Measurements from ENCODE around the gene TBRG1. TPM values are rescaled to one million over a fixed set of nuclear protein-coding genes. Genes with fewer than 3 reads are reported as not detected.
"Not testable (repeated sequence)": the region's sequence is repeated elsewhere in the genome, so short reads cannot be mapped to it uniquely, and the experiment has no call there.

TBRG1 gene
- polyA plus RNA-seq, 1 donor (not counting 4 experiments of a cell fraction or from before 2014, with no cell fraction given): 40.2 TPM

DNA sequence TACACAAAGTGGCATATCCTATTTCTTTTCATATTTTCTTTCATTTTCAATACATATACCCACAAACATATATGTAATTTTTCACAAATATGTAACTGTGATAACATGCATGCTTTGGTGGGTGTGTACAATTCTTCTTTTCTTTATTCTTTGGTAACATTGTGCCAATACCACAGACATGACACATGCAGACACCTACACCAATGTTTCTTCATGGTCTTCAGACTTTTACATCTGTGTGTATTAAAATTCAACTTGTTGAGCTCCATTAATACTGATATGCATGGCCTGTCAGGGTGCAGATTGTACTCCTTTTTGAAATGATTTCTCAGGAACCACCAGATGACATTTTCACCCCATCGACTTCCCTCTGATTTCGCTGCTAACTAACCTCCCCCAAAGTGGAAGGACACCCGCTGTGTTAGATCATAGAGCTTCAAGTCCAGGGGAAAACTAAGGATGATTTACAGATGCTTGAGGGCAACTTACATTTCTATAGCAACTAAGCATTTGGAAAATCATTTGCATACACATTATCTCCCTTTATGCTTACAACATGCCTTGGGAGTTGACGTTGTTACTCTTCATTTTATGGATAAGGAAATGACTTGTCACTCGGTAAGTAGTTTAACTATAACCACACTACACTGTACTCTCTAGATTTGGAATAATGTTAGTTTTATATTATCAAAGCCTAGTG is 21.9 kb upstream of the TBRG1 start:
- dilution Hi-C loops (cut with MboI; ENCODE audit: extremely low pct_ligation_motif_present, low sequenced_read_pairs): no loop called here
- no peak for FAIRE-seq

GRCh38 chr11:124602193-124602592 is 20.5 kb upstream of the TBRG1 start:
- Histone ChIP-seq H3K27ac (ENCODE audit: control insufficient read depth, insufficient read depth, low read length) (no peak overlapping the region), H3K4me3 (ENCODE audit: control insufficient read depth in 2 of 3, extremely low read depth in 1 of 3, insufficient read depth in 2 of 3, low read depth in 1 of 3, low read length in 3 of 3) (no peak overlapping the region), H3K9me1 (ENCODE audit: control insufficient read depth, extremely low read depth, insufficient read depth, low read length) (no peaks in the 10 kb centered on the region), H3K79me2 (ENCODE audit: control insufficient read depth, insufficient read depth, low read length) (no peaks in the 10 kb centered on the region), H3K36me3 (ENCODE audit: control insufficient read depth in 2 of 2, extremely low read depth in 1 of 2, insufficient read depth in 2 of 2, low read length in 2 of 2) (no peaks in the 10 kb centered on the region), H3K9ac (ENCODE audit: control insufficient read depth, extremely low read depth, insufficient read depth, low read length) (no peak overlapping the region), H2AFZ (ENCODE audit: control insufficient read depth, low read length) (no peak overlapping the region), H3K27me3 (ENCODE audit: control insufficient read depth, extremely low read depth, insufficient read depth, low read length) (peaks cover 4% of the 10 kb centered on the region), H3K9me3 (ENCODE audit: control insufficient read depth, low read depth, low read length) (no peaks in the 10 kb centered on the region), H3K4me2 (ENCODE audit: control insufficient read depth, extremely low read depth, insufficient read depth, low read depth, low read length) (no peak overlapping the region), H3K4me1 (ENCODE audit: control insufficient read depth, extremely low read depth, insufficient read depth, low read length) (no peaks in the 10 kb centered on the region), H4K20me1 (ENCODE audit: control insufficient read depth, extremely low read depth, insufficient read depth, low read length) (no peaks in the 10 kb centered on the region)
- FAIRE-seq (no peak), DNase-seq (ENCODE audit: low read depth, low spot score) (no peak)
- dilution Hi-C loops (cut with MboI; ENCODE audit: extremely low pct_ligation_motif_present, low sequenced_read_pairs): no loop called here
- no peak for TF ChIP-seq EZH2 (IDR thresholded peaks at IDR 0.05; ENCODE audit: low read length)
- TF ChIP-seq, protein P1, sequence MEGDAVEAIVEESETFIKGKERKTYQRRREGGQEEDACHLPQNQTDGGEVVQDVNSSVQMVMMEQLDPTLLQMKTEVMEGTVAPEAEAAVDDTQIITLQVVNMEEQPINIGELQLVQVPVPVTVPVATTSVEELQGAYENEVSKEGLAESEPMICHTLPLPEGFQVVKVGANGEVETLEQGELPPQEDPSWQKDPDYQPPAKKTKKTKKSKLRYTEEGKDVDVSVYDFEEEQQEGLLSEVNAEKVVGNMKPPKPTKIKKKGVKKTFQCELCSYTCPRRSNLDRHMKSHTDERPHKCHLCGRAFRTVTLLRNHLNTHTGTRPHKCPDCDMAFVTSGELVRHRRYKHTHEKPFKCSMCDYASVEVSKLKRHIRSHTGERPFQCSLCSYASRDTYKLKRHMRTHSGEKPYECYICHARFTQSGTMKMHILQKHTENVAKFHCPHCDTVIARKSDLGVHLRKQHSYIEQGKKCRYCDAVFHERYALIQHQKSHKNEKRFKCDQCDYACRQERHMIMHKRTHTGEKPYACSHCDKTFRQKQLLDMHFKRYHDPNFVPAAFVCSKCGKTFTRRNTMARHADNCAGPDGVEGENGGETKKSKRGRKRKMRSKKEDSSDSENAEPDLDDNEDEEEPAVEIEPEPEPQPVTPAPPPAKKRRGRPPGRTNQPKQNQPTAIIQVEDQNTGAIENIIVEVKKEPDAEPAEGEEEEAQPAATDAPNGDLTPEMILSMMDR (optimal IDR thresholded peaks at IDR 0.05 in 1 of 3, IDR thresholded peaks at IDR 0.05 in 1 of 3, conservative IDR thresholded peaks at IDR 0.05 in 1 of 3; ENCODE audit: extremely low read depth in 1 of 3, insufficient read depth in 2 of 3, low read length in 3 of 3): no peak

More for the DNA sequence above, 21.9 kb upstream of the TBRG1 start:
- no peak for DNase-seq (ENCODE audit: low read depth, low spot score)
- Histone ChIP-seq H3K27me3 (ENCODE audit: control insufficient read depth, extremely low read depth, insufficient read depth, low read length) (peaks cover 4% of the 10 kb centered on the region), H3K36me3 (ENCODE audit: control insufficient read depth in 2 of 2, extremely low read depth in 1 of 2, insufficient read depth in 2 of 2, low read length in 2 of 2) (no peaks in the 10 kb centered on the region), H2AFZ (ENCODE audit: control insufficient read depth, low read length) (no peak overlapping the region), H3K9me3 (ENCODE audit: control insufficient read depth, low read depth, low read length) (no peaks in the 10 kb centered on the region), H3K79me2 (ENCODE audit: control insufficient read depth, insufficient read depth, low read length) (no peaks in the 10 kb centered on the region), H3K4me3 (ENCODE audit: control insufficient read depth in 2 of 3, extremely low read depth in 1 of 3, insufficient read depth in 2 of 3, low read depth in 1 of 3, low read length in 3 of 3) (no peak overlapping the region), H3K9me1 (ENCODE audit: control insufficient read depth, extremely low read depth, insufficient read depth, low read length) (no peaks in the 10 kb centered on the region), H3K9ac (ENCODE audit: control insufficient read depth, extremely low read depth, insufficient read depth, low read length) (no peak overlapping the region), H3K27ac (ENCODE audit: control insufficient read depth, insufficient read depth, low read length) (no peak overlapping the region), H3K4me1 (ENCODE audit: control insufficient read depth, extremely low read depth, insufficient read depth, low read length) (no peaks in the 10 kb centered on the region), H3K4me2 (ENCODE audit: control insufficient read depth, extremely low read depth, insufficient read depth, low read depth, low read length) (no peak overlapping the region), H4K20me1 (ENCODE audit: control insufficient read depth, extremely low read depth, insufficient read depth, low read length) (no peaks in the 10 kb centered on the region)
- TF ChIP-seq EZH2 (IDR thresholded peaks at IDR 0.05; ENCODE audit: low read length): no peak
- TF ChIP-seq, protein P1 (optimal IDR thresholded peaks at IDR 0.05 in 1 of 3, IDR thresholded peaks at IDR 0.05 in 1 of 3, conservative IDR thresholded peaks at IDR 0.05 in 1 of 3; ENCODE audit: extremely low read depth in 1 of 3, insufficient read depth in 2 of 3, low read length in 3 of 3): no peak

DNA sequence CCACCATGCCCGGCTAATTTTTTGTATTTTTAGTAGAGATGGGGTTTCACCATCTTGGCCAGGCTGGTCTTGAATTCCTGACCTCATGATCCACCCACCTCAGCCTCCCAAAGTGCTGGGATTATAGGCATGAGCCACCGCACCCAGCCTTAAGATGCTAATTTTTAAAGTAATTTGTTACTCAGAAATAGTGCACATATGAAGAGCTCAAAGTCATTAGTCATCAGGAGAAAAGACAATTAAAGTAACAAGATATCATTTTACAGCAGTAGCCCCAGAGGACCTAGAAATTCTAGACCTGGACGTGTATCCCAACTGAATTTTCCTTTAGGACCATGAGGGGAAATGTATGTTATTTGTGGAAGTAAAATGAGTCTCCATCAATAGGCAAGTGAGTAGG is 19.9 kb upstream of the TBRG1 start:
- H3K4me3 ChIP-seq (ENCODE audit: control insufficient read depth in 2 of 3, extremely low read depth in 1 of 3, insufficient read depth in 2 of 3, low read depth in 1 of 3, low read length in 3 of 3); H3K4me2 ChIP-seq (ENCODE audit: control insufficient read depth, extremely low read depth, insufficient read depth, low read depth, low read length); dilution Hi-C loops (cut with MboI; ENCODE audit: extremely low pct_ligation_motif_present, low sequenced_read_pairs); H3K27ac ChIP-seq (ENCODE audit: control insufficient read depth, insufficient read depth, low read length); H3K9me3 ChIP-seq (ENCODE audit: control insufficient read depth, low read depth, low read length); H3K9me1 ChIP-seq (ENCODE audit: control insufficient read depth, extremely low read depth, insufficient read depth, low read length); H3K79me2 ChIP-seq (ENCODE audit: control insufficient read depth, insufficient read depth, low read length); H4K20me1 ChIP-seq (ENCODE audit: control insufficient read depth, extremely low read depth, insufficient read depth, low read length); H3K4me1 ChIP-seq (ENCODE audit: control insufficient read depth, extremely low read depth, insufficient read depth, low read length); H2AFZ ChIP-seq (ENCODE audit: control insufficient read depth, low read length); FAIRE-seq; DNase-seq (ENCODE audit: low read depth, low spot score); H3K27me3 ChIP-seq (ENCODE audit: control insufficient read depth, extremely low read depth, insufficient read depth, low read length); H3K9ac ChIP-seq (ENCODE audit: control insufficient read depth, extremely low read depth, insufficient read depth, low read length); H3K36me3 ChIP-seq (ENCODE audit: control insufficient read depth in 2 of 2, extremely low read depth in 1 of 2, insufficient read depth in 2 of 2, low read length in 2 of 2): not testable (repeated sequence)

Measured in keratinocyte (primary cell).